OCI-LY1 (cell line): ENCODE data around the gene PLXNA2.

Experiments used
- H2AFZ ChIP-seq: fragments of 200-600 bp; sonication (generic), shearing (Covaris generic); 2 replicates; pipeline ENCODE4 v1.6.0; 2014; ENCODE audit warnings: antibody characterized with exemption, mild to moderate bottlenecking, low read length
- H3F3A ChIP-seq: fragments of 200-600 bp; sonication (generic), shearing (Covaris generic); 2 replicates; pipeline ENCODE4 v1.6.0; 2014; ENCODE audit warnings: mild to moderate bottlenecking, antibody characterized with exemption, low read length, moderate library complexity; ENCODE audit not compliant: insufficient read depth
- H3K27ac ChIP-seq: fragments of 200-600 bp; sonication (generic); 2 replicates; pipeline ENCODE4 v1.5.1; 2014; ENCODE audit warnings: low read length, mixed run types, mild to moderate bottlenecking, low read depth; ENCODE audit not compliant: poor library complexity, severe bottlenecking
- H3K27me3 ChIP-seq: fragments of 200-600 bp; sonication (generic); 2 replicates; pipeline ENCODE4 v1.6.0; 2014; ENCODE audit warnings: antibody characterized with exemption, mild to moderate bottlenecking, low read length, moderate library complexity; ENCODE audit not compliant: insufficient read depth
- H3K36me3 ChIP-seq: fragments of 200-600 bp; sonication (generic); 2 replicates; pipeline ENCODE4 v1.6.1; 2014; ENCODE audit warnings: mild to moderate bottlenecking, antibody characterized with exemption, low read length, moderate library complexity, mixed read lengths; ENCODE audit not compliant: insufficient read depth
- H3K4me1 ChIP-seq: fragments of 200-600 bp; sonication (generic); 2 replicates; pipeline ENCODE4 v1.5.1; 2014; ENCODE audit warnings: mild to moderate bottlenecking, low read length, moderate library complexity; ENCODE audit not compliant: insufficient read depth, severe bottlenecking
- H3K4me2 ChIP-seq: fragments of 200-600 bp; sonication (generic), shearing (Covaris generic); 2 replicates; pipeline ENCODE4 v1.6.1; 2014; ENCODE audit warnings: low read length
- H3K4me3 ChIP-seq: fragments of 200-600 bp; sonication (generic); 2 replicates; pipeline ENCODE4 v1.5.1; 2014; ENCODE audit warnings: low read length, low read depth, mild to moderate bottlenecking, mixed read lengths; ENCODE audit not compliant: poor library complexity, severe bottlenecking
- H3K79me2 ChIP-seq: fragments of 200-600 bp; shearing (Covaris generic); 2 replicates; pipeline ENCODE4 v1.6.1; 2016; ENCODE audit warnings: mixed run types, low read length, mixed read lengths; ENCODE audit not compliant: insufficient read depth
- H3K9ac ChIP-seq: fragments of 200-600 bp; sonication (generic), shearing (Covaris generic); 2 replicates; pipeline ENCODE4 v1.6.1; 2014; ENCODE audit warnings: mild to moderate bottlenecking, low read length, mixed read lengths
- H3K9me2 ChIP-seq: fragments of 200-600 bp; sonication (generic), shearing (Covaris generic); 2 replicates; pipeline ENCODE4 v1.6.1; 2014; ENCODE audit warnings: low read depth, mild to moderate bottlenecking, low read length, mixed read lengths
- H3K9me3 ChIP-seq: fragments of 200-600 bp; shearing (Covaris generic); 2 replicates; pipeline ENCODE4 v1.6.1; 2014; ENCODE audit warnings: low read length, mixed read lengths
- H4K20me1 ChIP-seq: fragments of 200-600 bp; sonication (generic), shearing (Covaris generic); 2 replicates; pipeline ENCODE4 v1.6.0; 2016; ENCODE audit warnings: mild to moderate bottlenecking, low read length; ENCODE audit not compliant: insufficient read depth
- EZH2 ChIP-seq: fragments of 200-600 bp; sonication (generic), shearing (Covaris generic); IDR thresholded peaks from 2 replicates; pipeline ENCODE4 v1.8.0; 2017; ENCODE audit warnings: borderline replicate concordance, mixed run types, mild to moderate bottlenecking, antibody characterized with exemption, low read length, moderate library complexity, mixed read lengths
- TF ChIP-seq, protein P1 (sequence below): fragments of 200-600 bp; sonication (generic), shearing (Covaris generic); IDR thresholded peaks from 2 replicates; pipeline ENCODE4 v1.5.1; 2017; ENCODE audit warnings: mild to moderate bottlenecking, antibody characterized with exemption, low read length, moderate library complexity, mixed read lengths

Gene PLXNA2

DNA sequence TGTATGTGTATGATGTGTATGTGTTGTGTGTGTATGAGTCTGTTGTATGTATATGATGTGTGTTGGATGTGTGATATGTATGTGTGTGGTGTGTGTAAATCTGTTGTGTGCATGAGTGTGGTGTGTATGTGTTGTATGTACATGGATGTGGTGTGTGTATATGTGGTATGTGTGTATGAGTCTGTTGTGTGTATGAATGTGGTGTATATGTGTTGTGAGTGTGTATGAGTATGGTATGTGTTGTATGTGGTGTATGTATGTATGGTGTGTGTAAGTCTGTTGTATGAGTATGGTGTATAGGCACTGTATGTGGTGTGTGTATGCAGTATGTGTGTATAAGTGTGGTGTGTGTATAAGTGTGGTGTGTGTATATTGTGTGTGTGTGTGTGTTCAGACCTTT, 95.0 kb downstream of the PLXNA2 start:
- no peaks in the 10 kb centered on the region for H4K20me1 ChIP-seq
- H3K27me3 ChIP-seq: no peaks in the 10 kb centered on the region
- H3K9me3 ChIP-seq: no peaks in the 10 kb centered on the region
- no peaks in the 10 kb centered on the region for H3K36me3 ChIP-seq
- H3K4me3 ChIP-seq: no peak overlapping the region
- H3K9ac ChIP-seq: no peak overlapping the region
- H2AFZ ChIP-seq: no peak overlapping the region
- H3F3A ChIP-seq: no peaks in the 10 kb centered on the region
- no peak overlapping the region for H3K27ac ChIP-seq
- no peaks in the 10 kb centered on the region for H3K9me2 ChIP-seq
- no peaks in the 10 kb centered on the region for H3K79me2 ChIP-seq
- no peaks in the 10 kb centered on the region for H3K4me1 ChIP-seq
- TF ChIP-seq, protein P1, sequence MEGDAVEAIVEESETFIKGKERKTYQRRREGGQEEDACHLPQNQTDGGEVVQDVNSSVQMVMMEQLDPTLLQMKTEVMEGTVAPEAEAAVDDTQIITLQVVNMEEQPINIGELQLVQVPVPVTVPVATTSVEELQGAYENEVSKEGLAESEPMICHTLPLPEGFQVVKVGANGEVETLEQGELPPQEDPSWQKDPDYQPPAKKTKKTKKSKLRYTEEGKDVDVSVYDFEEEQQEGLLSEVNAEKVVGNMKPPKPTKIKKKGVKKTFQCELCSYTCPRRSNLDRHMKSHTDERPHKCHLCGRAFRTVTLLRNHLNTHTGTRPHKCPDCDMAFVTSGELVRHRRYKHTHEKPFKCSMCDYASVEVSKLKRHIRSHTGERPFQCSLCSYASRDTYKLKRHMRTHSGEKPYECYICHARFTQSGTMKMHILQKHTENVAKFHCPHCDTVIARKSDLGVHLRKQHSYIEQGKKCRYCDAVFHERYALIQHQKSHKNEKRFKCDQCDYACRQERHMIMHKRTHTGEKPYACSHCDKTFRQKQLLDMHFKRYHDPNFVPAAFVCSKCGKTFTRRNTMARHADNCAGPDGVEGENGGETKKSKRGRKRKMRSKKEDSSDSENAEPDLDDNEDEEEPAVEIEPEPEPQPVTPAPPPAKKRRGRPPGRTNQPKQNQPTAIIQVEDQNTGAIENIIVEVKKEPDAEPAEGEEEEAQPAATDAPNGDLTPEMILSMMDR: no peak
- no peak for TF ChIP-seq EZH2
- no peak overlapping the region for H3K4me2 ChIP-seq

DNA sequence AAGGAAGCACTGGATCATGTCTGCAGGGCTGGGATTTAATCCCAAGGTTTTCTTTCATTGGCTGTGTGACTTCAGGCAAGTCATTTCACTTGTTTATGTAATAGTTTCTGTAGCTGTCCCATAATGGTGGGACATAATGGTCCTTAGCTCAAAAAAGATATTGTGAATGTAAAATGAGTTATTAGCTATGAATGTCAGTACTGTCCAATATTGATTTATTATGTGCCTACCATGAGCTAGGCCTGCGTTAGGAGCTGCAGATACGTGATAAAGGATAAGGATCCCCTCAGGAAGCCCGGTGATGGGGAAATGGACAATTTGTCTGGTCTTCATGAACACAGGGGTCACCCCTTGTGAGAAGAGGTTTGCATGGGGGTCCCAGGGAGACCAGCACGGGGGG, 95.8 kb downstream of the PLXNA2 start:
- TF ChIP-seq, protein P1: no peak
- TF ChIP-seq EZH2: no peak
- H3K9me2 ChIP-seq: no peaks in the 10 kb centered on the region
- H3K4me3 ChIP-seq: no peak overlapping the region
- H3F3A ChIP-seq: no peaks in the 10 kb centered on the region
- no peaks in the 10 kb centered on the region for H3K27me3 ChIP-seq
- H4K20me1 ChIP-seq: no peaks in the 10 kb centered on the region
- H3K36me3 ChIP-seq: no peaks in the 10 kb centered on the region
- H3K79me2 ChIP-seq: no peaks in the 10 kb centered on the region
- no peak overlapping the region for H2AFZ ChIP-seq
- no peaks in the 10 kb centered on the region for H3K4me1 ChIP-seq
- H3K9me3 ChIP-seq: no peaks in the 10 kb centered on the region
- H3K9ac ChIP-seq: no peak overlapping the region
- no peak overlapping the region for H3K27ac ChIP-seq
- no peak overlapping the region for H3K4me2 ChIP-seq

DNA sequence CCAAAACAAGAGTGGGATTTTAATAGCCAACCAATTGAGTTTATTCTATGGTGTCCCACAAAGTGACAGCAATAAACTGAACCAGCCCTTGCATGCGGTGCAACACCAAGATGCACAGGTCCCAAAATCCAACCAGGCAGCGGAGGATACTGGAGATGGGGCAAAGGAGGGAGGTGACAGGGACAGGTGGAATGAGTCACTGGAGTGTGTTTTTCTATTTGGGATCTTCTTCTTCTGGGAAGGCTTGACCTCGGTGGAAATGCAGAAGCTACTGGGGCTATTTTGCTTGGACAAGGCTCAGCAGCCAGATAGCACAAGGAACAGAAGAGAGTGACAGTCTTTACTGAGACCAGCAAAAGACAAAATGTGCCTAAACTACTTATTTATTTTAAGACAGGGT, 97.5 kb downstream of the PLXNA2 start:
- Histone ChIP-seq H3K4me3 (no peak overlapping the region), H3K4me2 (no peak overlapping the region), H3K27ac (no peak overlapping the region), H3K79me2 (no peaks in the 10 kb centered on the region), H3F3A (no peaks in the 10 kb centered on the region), H3K9ac (no peak overlapping the region), H3K9me2 (no peaks in the 10 kb centered on the region), H3K4me1 (no peaks in the 10 kb centered on the region), H3K36me3 (no peaks in the 10 kb centered on the region), H3K9me3 (no peaks in the 10 kb centered on the region), H2AFZ (no peak overlapping the region), H4K20me1 (no peaks in the 10 kb centered on the region), H3K27me3 (no peaks in the 10 kb centered on the region)
- TF ChIP-seq, protein P1: no peak
- no peak for TF ChIP-seq EZH2
